Choroid plexus epithelial cell (primary cell): ENCODE data around the gene ST6GALNAC2.

ENCODE experiments used
- DNase-seq: peaks from one replicate; pipeline ENCODE4 v3.0.0-alpha.2; 2010; ENCODE audit warnings: low read depth
- H3K4me3 ChIP-seq: 2 replicates; pipeline ENCODE4 v1.5.1; 2011; ENCODE audit warnings: low read depth, mild to moderate bottlenecking, control low read depth, low read length, moderate library complexity
- CTCF ChIP-seq: conservative IDR thresholded peaks from 2 replicates; pipeline ENCODE4 v1.5.1; 2011; ENCODE audit warnings: low read depth, mild to moderate bottlenecking, control low read depth, inconsistent platforms, low read length, moderate library complexity

ST6GALNAC2 gene

DNA sequence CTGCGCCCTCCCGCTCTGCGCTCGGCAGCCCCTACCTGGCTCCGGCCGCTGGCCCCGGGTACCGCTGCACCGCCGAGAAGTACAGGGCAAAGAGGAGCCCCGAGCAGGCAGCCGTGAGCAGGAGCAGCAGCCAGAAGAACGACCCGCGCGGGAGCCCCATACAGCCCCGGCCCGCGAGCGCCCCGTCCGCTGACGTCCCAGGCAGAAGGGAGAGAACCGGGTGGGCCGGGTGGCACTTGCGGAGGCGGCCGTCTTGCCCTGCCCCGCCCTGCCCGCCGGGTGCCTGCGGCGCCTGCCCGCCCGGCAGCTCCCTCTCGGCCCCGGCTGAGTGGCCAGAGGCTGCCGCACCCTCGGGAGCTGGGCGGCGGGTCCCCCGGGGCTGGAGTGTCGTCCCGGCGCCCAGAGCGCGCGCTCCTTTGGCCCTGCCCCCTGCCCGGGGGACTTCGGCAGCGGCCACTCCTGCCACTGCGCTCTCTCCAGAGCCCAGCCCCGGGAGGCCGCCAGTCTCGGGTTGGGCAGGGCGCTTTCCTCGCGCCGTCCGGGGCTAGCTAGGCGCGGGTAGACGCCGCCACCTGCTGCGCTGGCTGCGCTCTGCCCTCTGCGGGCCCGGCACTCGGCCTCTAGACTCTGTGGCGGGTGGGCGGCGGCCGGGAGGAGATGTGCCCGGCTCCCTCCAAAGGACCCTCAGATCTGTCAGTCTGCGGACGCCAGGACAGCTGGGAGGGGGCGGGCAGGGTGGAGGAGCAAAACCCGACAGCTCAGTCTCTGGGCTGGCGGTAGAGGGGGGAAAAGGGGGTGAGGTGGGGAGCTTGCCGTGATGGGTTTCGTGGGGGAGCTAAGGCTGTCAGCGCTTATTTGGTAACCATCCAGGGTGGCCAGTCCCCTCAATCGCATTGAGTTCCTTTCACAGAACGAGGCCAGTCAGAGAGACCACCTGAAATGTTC is at the start of gene ST6GALNAC2:
Gene ST6GALNAC2 (minus strand): TSS at position 212 of the 945 bp plus-strand sequence. CDS start 52 bp downstream, at position 160.
- TF ChIP-seq CTCF, result no peak
- H3K4me3 ChIP-seq, result peak within 1 kb of the TSS; percentile 47
- DNase-seq, result no peak

DNA sequence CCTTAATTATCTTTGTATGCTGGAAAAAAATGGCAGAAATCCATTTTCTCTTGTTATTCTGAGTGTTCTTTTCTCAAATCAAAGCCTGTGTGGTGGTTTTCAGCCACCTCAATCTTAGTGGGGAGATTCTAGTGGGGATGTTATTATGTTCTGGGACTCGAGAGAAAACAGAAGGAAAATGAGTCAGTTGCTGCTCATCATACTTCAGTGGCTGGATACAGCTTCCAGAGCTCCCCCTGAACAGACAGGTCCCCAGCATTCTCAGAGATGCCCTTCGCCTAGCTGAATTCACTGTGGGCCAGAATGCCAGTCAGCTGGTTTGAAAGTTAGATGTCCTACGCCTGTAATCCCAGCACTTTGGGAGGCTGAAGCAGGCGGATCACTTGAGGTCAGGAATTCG is 49.4 kb upstream of the ST6GALNAC2 start:
- no peak overlapping the region for H3K4me3 ChIP-seq
- DNase-seq, result no peak
- no peak for TF ChIP-seq CTCF

GRCh38 chr17:76633628-76634328 is 48.1 kb upstream of the ST6GALNAC2 start:
- DNase-seq, result no peak
- no peak for TF ChIP-seq CTCF
- no peak overlapping the region for H3K4me3 ChIP-seq

- TF ChIP-seq CTCF, result no peak
Observed at GRCh38 chr17:76631821-76632565, 46.3 kb upstream of the ST6GALNAC2 start.

DNA sequence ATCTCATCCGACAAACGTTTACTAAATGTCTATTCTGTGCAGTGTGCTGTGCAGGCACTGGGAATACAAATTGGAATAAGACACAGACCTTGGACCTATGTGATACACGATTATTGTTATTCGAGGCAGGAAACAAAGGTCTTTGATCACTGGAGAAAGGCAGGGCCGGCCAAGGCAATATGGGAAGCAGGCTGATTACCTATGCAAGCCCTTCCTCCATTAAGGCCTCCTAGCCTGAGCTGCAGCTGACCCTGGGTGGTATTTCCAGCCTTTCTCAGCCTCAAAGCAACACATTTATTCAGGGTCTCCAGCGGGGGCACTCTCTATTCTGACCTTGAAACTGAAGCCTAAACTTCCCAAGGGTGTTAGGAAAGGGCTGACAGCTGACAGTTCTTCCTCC is 44.5 kb upstream of the ST6GALNAC2 start:
- no peak overlapping the region for H3K4me3 ChIP-seq
- DNase-seq, result no peak
- TF ChIP-seq CTCF, result no peak

More at GRCh38 chr17:76631821-76632565, 46.3 kb upstream of the ST6GALNAC2 start:
- no peak overlapping the region for H3K4me3 ChIP-seq
- peak; percentile 28 for DNase-seq

DNA sequence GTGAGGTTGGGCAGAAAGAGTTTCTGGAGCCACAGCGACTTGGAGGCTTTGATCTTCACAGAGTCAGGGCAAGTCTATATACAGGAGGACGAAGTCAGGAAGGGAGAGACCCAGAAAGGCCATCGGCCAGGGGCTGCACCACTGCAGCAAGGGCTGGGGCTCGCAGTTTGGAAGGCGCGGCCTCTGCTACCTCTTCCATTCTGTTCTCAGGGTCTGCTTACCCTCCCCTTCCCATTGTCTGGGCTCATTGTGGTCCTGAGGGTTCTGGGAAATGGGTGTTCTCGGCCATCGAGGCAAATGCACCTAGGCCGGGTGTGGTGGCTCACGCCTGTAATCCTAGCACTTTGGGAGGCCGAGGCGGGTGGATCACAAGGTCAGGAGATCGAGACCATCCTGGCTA is 41.9 kb upstream of the ST6GALNAC2 start:
- DNase-seq, result no peak
- no peak overlapping the region for H3K4me3 ChIP-seq
- no peak for TF ChIP-seq CTCF
